Omental fat pad (tissue), 4 donors: Measurements from ENCODE around the gene NDUFS7. TPM values are rescaled to one million over a fixed set of nuclear protein-coding genes. Genes with fewer than 3 reads are reported as not detected.
"Not testable (repeated sequence)": the region's sequence is repeated elsewhere in the genome, so short reads cannot be mapped to it uniquely, and the experiment has no call there.

ENCODE experiments used
- ATAC-seq: fragments of 150-250 bp; one replicate; pipeline ENCODE4 v1.9.1; 2016; ENCODE audit warnings: mild to moderate bottlenecking, moderate library complexity; ENCODE audit not compliant: low FRiP score
- DNase-seq: peaks from one replicate; pipeline ENCODE4 v3.0.0-alpha.2; 2019; ENCODE audit warnings: low spot score
- total RNA-seq, 4 donors: library from RNA; depleted of rRNA; stranded (reverse); fragments of >200 nt; gene quantifications; one replicate each; pipeline ENCODE4 v1.1.0, GENCODE V29; 2016
- TF ChIP-seq, protein P1 (sequence below), 3 donors: fragments of 450-650 bp; IDR thresholded peaks; one replicate each; pipeline ENCODE4 v1.5.1; 2016 to 2017; ENCODE audit warnings: antibody characterized with exemption in 3 of 3, mild to moderate bottlenecking in 3 of 3, moderate library complexity in 2 of 3

NDUFS7 gene
- total RNA-seq, 4 donors from 2014 or later: 80.3 to 121 (median 114) TPM

DNA sequence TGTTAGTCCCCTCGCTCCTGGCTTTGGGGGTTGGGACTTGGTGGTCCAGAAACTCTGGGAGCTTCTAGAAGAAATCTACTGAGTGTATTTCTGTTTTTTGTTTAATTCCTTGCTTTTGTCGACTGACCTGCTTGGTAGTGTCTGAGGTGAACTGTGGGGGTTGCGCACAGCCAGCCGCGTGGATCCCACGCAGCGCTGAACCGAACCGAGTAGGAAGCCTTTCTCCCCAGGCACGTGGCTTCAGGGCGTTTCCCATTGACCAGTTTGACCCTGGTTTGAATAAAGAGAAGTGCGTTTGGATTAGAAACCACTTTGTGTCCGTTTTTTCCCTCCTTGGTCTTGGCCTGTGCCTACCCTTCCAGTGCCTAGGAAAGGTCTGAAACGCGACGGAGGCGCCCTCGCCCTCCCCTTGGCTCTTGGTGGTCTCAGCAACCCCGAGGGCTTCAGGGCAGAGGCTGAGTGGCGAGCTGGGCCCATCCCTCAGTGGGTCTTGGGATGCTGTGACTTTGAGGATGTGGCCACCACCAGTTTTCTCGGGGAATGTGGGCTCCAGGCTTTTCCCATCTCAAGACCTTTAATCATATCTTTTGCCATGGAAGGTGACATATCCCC is 51.8 kb downstream of the NDUFS7 start:
- DNase-seq: no peak
- no peak for ATAC-seq

DNA sequence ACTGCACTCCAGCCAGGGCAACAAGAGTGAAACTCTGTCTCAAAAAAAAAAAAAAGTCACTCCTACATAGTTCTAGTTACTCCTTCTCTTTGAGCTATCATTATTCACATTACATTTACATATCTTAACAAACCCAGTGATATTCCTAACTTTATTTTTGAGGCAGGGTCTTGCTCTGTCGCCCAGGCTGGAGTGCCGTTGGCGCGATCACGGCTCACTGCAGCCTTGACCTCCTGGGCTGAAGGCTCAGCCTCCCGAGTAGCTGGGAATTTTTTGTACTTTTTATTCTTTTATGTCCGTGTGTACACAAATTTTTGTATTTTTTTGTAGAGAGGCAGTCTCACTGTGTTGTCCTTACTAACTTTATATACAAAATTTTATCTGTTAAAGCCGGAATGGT is 53.9 kb downstream of the NDUFS7 start:
- TF ChIP-seq, protein P1, sequence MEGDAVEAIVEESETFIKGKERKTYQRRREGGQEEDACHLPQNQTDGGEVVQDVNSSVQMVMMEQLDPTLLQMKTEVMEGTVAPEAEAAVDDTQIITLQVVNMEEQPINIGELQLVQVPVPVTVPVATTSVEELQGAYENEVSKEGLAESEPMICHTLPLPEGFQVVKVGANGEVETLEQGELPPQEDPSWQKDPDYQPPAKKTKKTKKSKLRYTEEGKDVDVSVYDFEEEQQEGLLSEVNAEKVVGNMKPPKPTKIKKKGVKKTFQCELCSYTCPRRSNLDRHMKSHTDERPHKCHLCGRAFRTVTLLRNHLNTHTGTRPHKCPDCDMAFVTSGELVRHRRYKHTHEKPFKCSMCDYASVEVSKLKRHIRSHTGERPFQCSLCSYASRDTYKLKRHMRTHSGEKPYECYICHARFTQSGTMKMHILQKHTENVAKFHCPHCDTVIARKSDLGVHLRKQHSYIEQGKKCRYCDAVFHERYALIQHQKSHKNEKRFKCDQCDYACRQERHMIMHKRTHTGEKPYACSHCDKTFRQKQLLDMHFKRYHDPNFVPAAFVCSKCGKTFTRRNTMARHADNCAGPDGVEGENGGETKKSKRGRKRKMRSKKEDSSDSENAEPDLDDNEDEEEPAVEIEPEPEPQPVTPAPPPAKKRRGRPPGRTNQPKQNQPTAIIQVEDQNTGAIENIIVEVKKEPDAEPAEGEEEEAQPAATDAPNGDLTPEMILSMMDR (IDR thresholded peaks at IDR 0.05): no peak
- ATAC-seq: no peak
- DNase-seq: no peak

More for the DNA sequence above, 51.8 kb downstream of the NDUFS7 start:
- TF ChIP-seq, protein P1 (IDR thresholded peaks at IDR 0.05): no peak

DNA sequence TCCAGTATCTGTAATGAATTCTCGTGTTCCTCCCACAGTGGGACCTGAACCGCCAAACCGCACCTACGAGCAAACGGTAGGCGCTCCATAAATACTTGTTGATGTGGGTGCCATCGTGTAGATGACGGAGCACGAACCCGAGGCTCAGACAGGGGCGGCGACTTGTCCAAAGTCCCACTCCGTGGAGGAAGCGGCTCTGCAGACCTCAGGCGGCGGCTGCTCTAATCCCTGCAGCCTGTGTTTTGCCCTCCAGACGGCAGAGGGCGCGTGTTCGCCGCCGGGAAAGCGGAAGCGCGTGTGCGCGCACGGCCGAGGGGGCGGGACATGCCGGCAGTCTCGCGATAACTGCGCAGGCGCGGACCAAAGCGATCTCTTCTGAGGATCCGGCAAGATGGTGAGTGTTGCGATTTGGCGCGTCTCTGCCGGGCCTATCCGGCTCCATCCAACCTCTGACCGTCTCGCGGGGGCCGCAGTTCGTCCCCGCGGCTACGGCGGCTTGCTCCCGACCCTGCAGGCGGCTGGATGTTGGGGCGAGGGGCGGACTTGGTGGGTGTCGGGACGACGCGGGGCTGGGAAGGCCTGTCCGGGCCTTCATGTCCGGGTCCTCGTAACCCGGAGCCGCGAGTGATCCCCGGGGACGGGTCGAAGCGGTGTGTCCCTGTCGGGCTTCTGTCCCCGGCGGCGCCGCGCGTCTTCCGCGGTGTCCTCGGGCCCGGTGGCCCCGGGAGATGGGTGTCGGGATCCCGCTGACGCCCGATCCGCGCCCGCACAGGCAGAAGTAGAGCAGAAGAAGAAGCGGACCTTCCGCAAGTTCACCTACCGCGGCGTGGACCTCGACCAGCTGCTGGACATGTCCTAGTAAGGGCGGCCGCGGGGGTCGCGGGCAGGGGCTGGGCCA is 54.6 kb downstream of the NDUFS7 start, which contains the start of gene RPS15:
TSS of gene RPS15 (plus strand) at position 362 of the 898 bp plus-strand sequence. CDS start at position 392, 30 bp downstream.
- DNase-seq (peak; percentile 87), ATAC-seq (peak; percentile 81)
- TF ChIP-seq, protein P1 (IDR thresholded peaks at IDR 0.05): peak in 2 of 3 donors; percentile 77 to 87

DNA sequence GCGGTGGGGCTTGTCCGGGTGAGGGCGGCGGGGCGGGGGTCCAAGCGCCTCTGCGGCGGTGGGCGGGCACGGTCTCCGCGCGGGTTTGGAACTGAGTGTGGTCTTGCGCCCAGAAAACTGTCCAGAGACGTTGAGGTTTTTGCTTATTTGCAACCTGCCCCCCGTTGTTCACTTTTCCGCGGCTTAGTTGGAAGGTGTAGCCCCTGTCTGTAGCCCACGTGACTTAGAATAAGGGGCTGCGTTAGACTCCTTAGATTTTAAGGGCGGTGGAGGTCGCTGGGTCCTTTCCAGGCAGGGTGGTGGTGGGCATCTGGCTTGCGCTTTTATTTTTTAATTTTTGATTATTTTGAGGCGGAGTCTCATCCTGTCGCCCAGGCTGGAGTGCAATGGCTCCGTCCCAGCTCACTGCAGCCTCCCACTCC is 55.2 kb downstream of the NDUFS7 start:
- DNase-seq: no peak
- peak; percentile 18 for ATAC-seq
- TF ChIP-seq, protein P1 (IDR thresholded peaks at IDR 0.05): no peak

DNA sequence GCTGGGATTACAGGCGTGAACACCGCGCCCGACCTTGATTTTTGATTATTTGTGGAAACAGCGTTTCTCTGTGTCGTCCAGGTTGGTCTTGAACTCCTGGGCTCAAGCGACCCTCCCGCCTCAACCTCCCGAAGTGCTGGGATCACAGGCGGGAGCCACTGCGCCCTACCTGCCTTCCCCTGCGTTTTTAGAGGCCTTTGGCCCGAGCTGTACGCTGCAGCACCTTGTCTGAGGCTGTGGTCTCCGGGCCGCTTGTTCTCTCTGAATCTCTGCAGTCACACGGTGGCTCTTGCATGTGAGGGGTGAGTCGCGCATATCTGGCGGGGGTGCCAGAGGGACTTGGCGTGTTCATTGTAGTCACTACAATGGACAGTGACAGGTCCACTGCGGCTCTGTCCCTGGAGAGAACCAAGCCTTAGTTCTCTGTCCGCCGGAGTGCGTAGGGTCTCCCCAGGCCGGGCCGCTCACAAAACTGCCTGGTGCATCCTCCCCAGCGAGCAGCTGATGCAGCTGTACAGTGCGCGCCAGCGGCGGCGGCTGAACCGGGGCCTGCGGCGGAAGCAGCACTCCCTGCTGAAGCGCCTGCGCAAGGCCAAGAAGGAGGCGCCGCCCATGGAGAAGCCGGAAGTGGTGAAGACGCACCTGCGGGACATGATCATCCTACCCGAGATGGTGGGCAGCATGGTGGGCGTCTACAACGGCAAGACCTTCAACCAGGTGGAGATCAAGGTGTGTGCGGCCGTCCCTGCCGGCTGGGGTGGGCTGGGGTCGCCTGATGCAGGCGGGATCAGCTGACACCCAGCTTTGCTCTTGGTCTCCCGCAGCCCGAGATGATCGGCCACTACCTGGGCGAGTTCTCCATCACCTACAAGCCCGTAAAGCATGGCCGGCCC is 56.1 kb downstream of the NDUFS7 start:
- not testable (repeated sequence) for DNase-seq, ATAC-seq

DNA sequence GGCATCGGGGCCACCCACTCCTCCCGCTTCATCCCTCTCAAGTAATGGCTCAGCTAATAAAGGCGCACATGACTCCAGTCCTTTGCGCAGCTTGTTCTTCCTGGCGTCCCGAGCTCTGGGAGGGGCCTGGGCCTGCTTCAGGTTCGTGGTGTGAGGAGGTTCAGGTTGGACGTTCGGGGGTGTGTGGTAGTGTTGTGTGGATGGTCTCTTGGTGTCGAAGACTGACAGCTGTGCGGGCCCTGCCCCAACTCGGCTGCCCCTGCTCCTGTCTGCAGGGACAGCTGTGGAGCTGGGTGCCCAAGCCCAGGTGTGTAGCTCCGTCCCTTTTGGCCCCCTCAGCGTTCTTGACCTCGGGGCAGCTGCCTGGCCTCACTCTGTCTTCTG is 56.7 kb downstream of the NDUFS7 start:
- TF ChIP-seq, protein P1 (IDR thresholded peaks at IDR 0.05): no peak
- DNase-seq (no peak), ATAC-seq (no peak)

DNA sequence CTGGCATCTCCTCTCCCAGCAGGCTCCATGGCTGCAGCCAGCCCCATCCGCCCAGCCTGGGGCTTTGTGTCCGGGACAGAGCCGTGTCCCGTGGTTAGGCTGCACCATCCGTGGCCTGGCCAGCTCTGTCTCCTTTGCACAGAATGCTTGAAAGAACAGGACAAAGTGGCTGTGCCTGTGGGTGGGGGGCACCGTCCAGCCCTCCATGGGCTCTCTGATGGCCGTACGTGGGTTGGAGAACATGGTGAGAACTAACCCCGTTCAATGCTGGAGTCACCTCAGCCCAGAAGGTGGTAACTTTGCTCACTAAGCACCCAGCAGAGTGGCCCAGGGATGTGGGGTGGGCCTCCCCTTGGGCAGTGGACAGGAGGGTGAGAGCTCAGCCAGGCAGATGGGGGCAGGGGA is 57.3 kb downstream of the NDUFS7 start:
- ATAC-seq: no peak
- TF ChIP-seq, protein P1 (IDR thresholded peaks at IDR 0.05): no peak
- no peak for DNase-seq
